IMR-90 (cell line): ENCODE data around the gene HDAC9. TPM values are rescaled to one million over a fixed set of nuclear protein-coding genes. Genes with fewer than 3 reads are reported as not detected.

ENCODE experiments used
- ATAC-seq: fragments of 200-7000 bp; cut with Tn5 transposase; 2 replicates; pipeline ENCODE4 v1.9.1; 2020; ENCODE audit warnings: low read depth, mild to moderate bottlenecking, moderate library complexity
- BruUV-seq: library from RNA; stranded (reverse); fragments of 400-500 nt; replicated peaks from 2 replicates; lab custom pipeline; 2021; lab: Mats Ljungman, UMichigan
- CTCF ChIA-PET: fragments of 300-600 bp; formaldehyde crosslinking; extraction: SDS; loops from one replicate; lab custom pipeline; 2021; ENCODE audit warnings: antibody characterized with exemption; lab: Yijun Ruan, JAX
- POLR2A ChIA-PET: fragments of 300-600 bp; sonication (Branson Sonifier 250); formaldehyde crosslinking; loops from one replicate; lab custom pipeline; 2022; ENCODE audit warnings: antibody characterized with exemption; ENCODE audit not compliant: unreplicated experiment; lab: Charles Lee
- DNase-seq: peaks from one replicate; pipeline ENCODE4 v3.0.0; 2013
- H2AFZ ChIP-seq: replicated peaks from 2 replicates; pipeline ENCODE3; 2013; ENCODE audit warnings: low read length, mild to moderate bottlenecking; ENCODE audit not compliant: poor library complexity
- H2AK5ac ChIP-seq: 2 replicates; pipeline ENCODE4 v1.6.1; 2013; ENCODE audit warnings: low read depth, low read length, inconsistent platforms
- H2AK9ac ChIP-seq: replicated peaks from 2 replicates; pipeline ENCODE3; 2013; ENCODE audit warnings: mild to moderate bottlenecking, low read depth, low read length, moderate library complexity; ENCODE audit not compliant: poor library complexity
- H2BK120ac ChIP-seq: 2 replicates; pipeline ENCODE4 v1.6.1; 2013; ENCODE audit warnings: low read depth, low read length, inconsistent platforms
- H2BK15ac ChIP-seq: 3 replicates; pipeline ENCODE4 v1.6.1; 2013; ENCODE audit warnings: low read depth, low read length, inconsistent platforms
- H2BK20ac ChIP-seq: 2 replicates; pipeline ENCODE4 v1.6.1; 2013; ENCODE audit warnings: low read depth, mild to moderate bottlenecking, inconsistent platforms, low read length, moderate library complexity
- H2BK5ac ChIP-seq: 2 replicates; pipeline ENCODE4 v1.6.1; 2013; ENCODE audit warnings: mild to moderate bottlenecking, low read depth, low read length, inconsistent platforms; ENCODE audit not compliant: poor library complexity, severe bottlenecking
- H3K14ac ChIP-seq: replicated peaks from 2 replicates; pipeline ENCODE4 v1.6.1; 2013; ENCODE audit warnings: low read depth, low read length, inconsistent platforms
- H3K18ac ChIP-seq: 2 replicates; pipeline ENCODE4 v1.6.1; 2013; ENCODE audit warnings: low read depth, low read length, control low read depth
- H3K23ac ChIP-seq: 2 replicates; pipeline ENCODE4 v1.6.1; 2013; ENCODE audit warnings: low read depth, low read length, inconsistent platforms
- H3K27ac ChIP-seq: 2 replicates; pipeline ENCODE4 v1.5.1; 2013; ENCODE audit warnings: mild to moderate bottlenecking, control low read depth, low read length; ENCODE audit not compliant: insufficient read depth
- H3K27me3 ChIP-seq: 2 replicates; pipeline ENCODE4 v1.6.1; 2013; ENCODE audit warnings: low read length; ENCODE audit not compliant: control insufficient read depth, insufficient read depth
- H3K36me3 ChIP-seq: 2 replicates; pipeline ENCODE4 v1.6.1; 2013; ENCODE audit warnings: low read length, mixed read lengths; ENCODE audit not compliant: control insufficient read depth, insufficient read depth
- H3K4ac ChIP-seq: 2 replicates; pipeline ENCODE4 v1.6.1; 2013; ENCODE audit warnings: low read depth, low read length, inconsistent platforms
- H3K4me1 ChIP-seq: 2 replicates; pipeline ENCODE4 v1.6.1; 2013; ENCODE audit warnings: low read length, mixed read lengths; ENCODE audit not compliant: control insufficient read depth, insufficient read depth
- H3K4me2 ChIP-seq: 2 replicates; pipeline ENCODE4 v1.6.1; 2013; ENCODE audit warnings: low read depth, mild to moderate bottlenecking, control low read depth, low read length, moderate library complexity
- H3K4me3 ChIP-seq: 2 replicates; pipeline ENCODE4 v1.5.1; 2013; ENCODE audit warnings: low read depth, mild to moderate bottlenecking, control low read depth, low read length, moderate library complexity; ENCODE audit not compliant: insufficient read depth
- H3K56ac ChIP-seq: 2 replicates; pipeline ENCODE4 v1.6.1; 2013; ENCODE audit warnings: low read length, inconsistent platforms; ENCODE audit not compliant: insufficient read depth; ENCODE audit errors: extremely low read depth
- H3K79me1 ChIP-seq, 2 experiments: 2 replicates each; pipeline ENCODE4 v1.6.1; 2013; ENCODE audit warnings: low read length in 2 of 2, inconsistent platforms in 1 of 2, low read depth in 1 of 2
- H3K9ac ChIP-seq: 2 replicates; pipeline ENCODE4 v1.6.1; 2013; ENCODE audit warnings: low read depth, low read length, control low read depth
- H3K9me1 ChIP-seq: 2 replicates; pipeline ENCODE4 v1.6.1; 2013; ENCODE audit warnings: low read length, inconsistent platforms; ENCODE audit not compliant: insufficient read depth
- H3K9me3 ChIP-seq: 2 replicates; pipeline ENCODE4 v1.6.1; 2013; ENCODE audit warnings: low read length; ENCODE audit not compliant: control insufficient read depth, insufficient read depth
- H4K20me1 ChIP-seq: 2 replicates; pipeline ENCODE4 v1.6.1; 2013; ENCODE audit warnings: low read length, inconsistent platforms; ENCODE audit not compliant: insufficient read depth
- H4K5ac ChIP-seq: 2 replicates; pipeline ENCODE4 v1.6.1; 2013; ENCODE audit warnings: mild to moderate bottlenecking, low read depth, low read length, control low read depth
- H4K8ac ChIP-seq, 2 experiments: 2 replicates each; pipeline ENCODE4 v1.6.1; 2013; ENCODE audit warnings: low read depth in 2 of 2, low read length in 2 of 2, control low read depth in 1 of 2, inconsistent platforms in 1 of 2
- H4K91ac ChIP-seq: 2 replicates; pipeline ENCODE4 v1.6.1; 2013; ENCODE audit warnings: low read depth, low read length, inconsistent platforms; ENCODE audit not compliant: insufficient read depth
- BHLHE40 ChIP-seq: fragments of 150-350 bp; IDR thresholded peaks from 2 replicates; pipeline ENCODE4 v1.6.1; 2016; ENCODE audit warnings: mild to moderate bottlenecking, low read depth, low read length
- CEBPB ChIP-seq: IDR thresholded peaks from 2 replicates; pipeline ENCODE4 v1.6.1; 2012; ENCODE audit warnings: low read depth, low read length, improper control_type of control experiment
- CHD1 ChIP-seq: IDR thresholded peaks from 2 replicates; pipeline ENCODE4 v1.6.1; 2012; ENCODE audit warnings: low read depth, low read length, improper control_type of control experiment
- ELK1 ChIP-seq: fragments of 150-350 bp; IDR thresholded peaks from 2 replicates; pipeline ENCODE4 v1.6.1; 2016; ENCODE audit warnings: low read depth, mild to moderate bottlenecking, low read length, moderate library complexity, borderline replicate concordance
- FOS ChIP-seq: fragments of 150-350 bp; IDR thresholded peaks from 2 replicates; pipeline ENCODE4 v1.6.1; 2016; ENCODE audit warnings: low read depth, low read length
- MAFK ChIP-seq: IDR thresholded peaks from 2 replicates; pipeline ENCODE4 v1.6.1; 2012; ENCODE audit warnings: low read depth, low read length, improper control_type of control experiment
- MAZ ChIP-seq: IDR thresholded peaks from 2 replicates; pipeline ENCODE4 v1.6.1; 2012; ENCODE audit warnings: low read depth, mild to moderate bottlenecking, low read length, improper control_type of control experiment, moderate library complexity, borderline replicate concordance
- MXI1 ChIP-seq: IDR thresholded peaks from 2 replicates; pipeline ENCODE4 v1.6.1; 2012; ENCODE audit warnings: low read depth, mild to moderate bottlenecking, low read length, moderate library complexity, borderline replicate concordance
- NFE2L2 ChIP-seq: fragments of 150-350 bp; IDR thresholded peaks from 2 replicates; pipeline ENCODE4 v1.6.1; 2016; ENCODE audit warnings: low read depth, mild to moderate bottlenecking, low read length
- POLR2A ChIP-seq: IDR thresholded peaks from 2 replicates; pipeline ENCODE4 v1.6.1; 2012; ENCODE audit warnings: mild to moderate bottlenecking, low read depth, low read length
- RAD21 ChIP-seq: IDR thresholded peaks from 2 replicates; pipeline ENCODE4 v1.6.1; 2012; ENCODE audit warnings: low read length, improper control_type of control experiment
- RCOR1 ChIP-seq: IDR thresholded peaks from 2 replicates; pipeline ENCODE4 v1.6.1; 2012; ENCODE audit warnings: mild to moderate bottlenecking, low read length, improper control_type of control experiment; ENCODE audit not compliant: insufficient replicate concordance
- RFX5 ChIP-seq: IDR thresholded peaks from 2 replicates; pipeline ENCODE4 v1.8.0; 2012; ENCODE audit warnings: low read depth, mild to moderate bottlenecking, low read length, moderate library complexity
- SMC3 ChIP-seq: fragments of 150-350 bp; IDR thresholded peaks from 2 replicates; pipeline ENCODE4 v1.6.1; 2016; ENCODE audit warnings: low read depth, mild to moderate bottlenecking, antibody characterized with exemption, low read length, moderate library complexity
- USF2 ChIP-seq: fragments of 150-350 bp; IDR thresholded peaks from 2 replicates; pipeline ENCODE4 v1.6.1; 2017; ENCODE audit warnings: mild to moderate bottlenecking, antibody characterized with exemption, low read length, low read depth
- WGBS, 2 experiments: methylation state at CpG; one replicate each; pipeline versions ENCODE4 v1.1.5 to v1.1.7; 2013; ENCODE audit warnings: missing lambda C conversion rate in 2 of 2; ENCODE audit not compliant: insufficient read length in 1 of 2; ENCODE audit errors: extremely low coverage in 2 of 2; 5-methylcytosine and 5-hydroxymethylcytosine counted together
- dilution Hi-C: fragments of 300-500 bp; cut with HindIII; formaldehyde crosslinking; loops from one replicate; pipeline ENCODE4 v1.14.3; 2018; ENCODE audit warnings: low sequenced_read_pairs; ENCODE audit not compliant: unreplicated experiment
- in situ Hi-C: fragments of 300-500 bp; cut with MboI; formaldehyde crosslinking; loops from 3 replicates; pipeline ENCODE4 v1.14.3; 2019; ENCODE audit warnings: low sequenced_read_pairs, inconsistent platforms, mixed read lengths
- intact Hi-C: fragments of 100-400 bp; cut with micrococcal nuclease; formaldehyde crosslinking; loops from 2 replicates; pipeline ENCODE4 v1.10.0; 2022
- polyA plus RNA-seq, 3 experiments: library from polyadenylated mRNA; depleted of rRNA; stranded (reverse); fragments of >200 nt; gene quantifications; 2 replicates each; pipeline ENCODE4 v1.2.3, GENCODE V29; 2012; ENCODE audit warnings: low replicate concordance in 1 of 3
- total RNA-seq: library from RNA; depleted of rRNA; stranded (reverse); fragments of >200 nt; gene quantifications from 2 replicates; pipeline ENCODE4 v1.2.3, GENCODE V29; 2012
- TF ChIP-seq, protein P1 (sequence below): conservative IDR thresholded peaks from 2 replicates; pipeline ENCODE4 v1.5.1; 2012; ENCODE audit warnings: mild to moderate bottlenecking, low read depth, low read length, improper control_type of control experiment

The HDAC9 gene
- total and polyA plus RNA-seq, 2 of the 4 experiments (the other 2 are of a cell fraction): 4.3 to 24.7 TPM

DNA sequence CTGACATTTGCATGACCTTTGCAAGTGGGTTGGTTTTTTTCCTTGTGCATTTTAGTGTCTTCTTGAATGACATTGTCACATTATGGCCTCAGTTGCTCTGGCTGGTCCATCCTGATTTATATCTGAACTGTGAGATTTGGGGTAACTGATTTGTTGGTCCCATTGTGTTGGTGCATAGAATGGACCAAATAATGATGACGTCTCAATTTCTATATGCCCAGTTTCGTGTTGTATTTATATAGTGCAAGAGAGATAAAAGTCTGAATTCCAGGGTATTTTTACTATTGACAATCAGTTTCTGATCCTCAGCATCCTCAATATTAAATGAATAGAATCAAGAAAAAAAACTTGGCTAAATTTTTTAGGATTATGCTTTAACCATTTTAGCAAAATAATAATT, 281.8 kb downstream of the HDAC9 start:
- Histone ChIP-seq H3K18ac (no peak overlapping the region), H2BK5ac (no peak overlapping the region), H3K27me3 (no peaks in the 10 kb centered on the region), H4K5ac (no peak overlapping the region), H3K4me1 (no peaks in the 10 kb centered on the region; the same call in 1 of the 2 replicates), H2BK120ac (no peak overlapping the region), H3K27ac (no peak overlapping the region), H4K8ac (no peak overlapping the region), H2AK5ac (no peak overlapping the region), H2BK15ac (no peak overlapping the region), H3K4ac (no peak overlapping the region), H2BK20ac (no peak overlapping the region), H2AK9ac (no peak overlapping the region), H3K9ac (no peak overlapping the region), H3K9me1 (no peaks in the 10 kb centered on the region), H3K36me3 (no peaks in the 10 kb centered on the region), H4K91ac (no peak overlapping the region), H4K20me1 (no peaks in the 10 kb centered on the region), H3K4me2 (no peak overlapping the region), H3K14ac (no peak overlapping the region), H3K9me3 (no peaks in the 10 kb centered on the region), H2AFZ (no peak overlapping the region), H3K23ac (no peak overlapping the region), H3K4me3 (no peak overlapping the region), H3K79me1 (no peaks in the 10 kb centered on the region), H3K56ac (no peak overlapping the region)
- CTCF ChIA-PET: no interaction called here
- intact Hi-C loops: no loop called here
- in situ Hi-C loops: no loop called here
- no peak for DNase-seq
- dilution Hi-C loops: no loop called here
- WGBS, 2 experiments: no CpG with 5 or more reads among the region's 2 CpGs
- no TSS peak for BruUV-seq
- ATAC-seq: no peak
- no peak for TF ChIP-seq SMC3
- TF ChIP-seq MAZ: no peak
- TF ChIP-seq RCOR1: no peak
- TF ChIP-seq, protein P1, sequence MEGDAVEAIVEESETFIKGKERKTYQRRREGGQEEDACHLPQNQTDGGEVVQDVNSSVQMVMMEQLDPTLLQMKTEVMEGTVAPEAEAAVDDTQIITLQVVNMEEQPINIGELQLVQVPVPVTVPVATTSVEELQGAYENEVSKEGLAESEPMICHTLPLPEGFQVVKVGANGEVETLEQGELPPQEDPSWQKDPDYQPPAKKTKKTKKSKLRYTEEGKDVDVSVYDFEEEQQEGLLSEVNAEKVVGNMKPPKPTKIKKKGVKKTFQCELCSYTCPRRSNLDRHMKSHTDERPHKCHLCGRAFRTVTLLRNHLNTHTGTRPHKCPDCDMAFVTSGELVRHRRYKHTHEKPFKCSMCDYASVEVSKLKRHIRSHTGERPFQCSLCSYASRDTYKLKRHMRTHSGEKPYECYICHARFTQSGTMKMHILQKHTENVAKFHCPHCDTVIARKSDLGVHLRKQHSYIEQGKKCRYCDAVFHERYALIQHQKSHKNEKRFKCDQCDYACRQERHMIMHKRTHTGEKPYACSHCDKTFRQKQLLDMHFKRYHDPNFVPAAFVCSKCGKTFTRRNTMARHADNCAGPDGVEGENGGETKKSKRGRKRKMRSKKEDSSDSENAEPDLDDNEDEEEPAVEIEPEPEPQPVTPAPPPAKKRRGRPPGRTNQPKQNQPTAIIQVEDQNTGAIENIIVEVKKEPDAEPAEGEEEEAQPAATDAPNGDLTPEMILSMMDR: no peak
- TF ChIP-seq CHD1: no peak
- no peak for TF ChIP-seq POLR2A
- TF ChIP-seq MAFK: no peak
- TF ChIP-seq MXI1: no peak
- no peak for TF ChIP-seq ELK1
- no peak for TF ChIP-seq BHLHE40
- no peak for TF ChIP-seq FOS
- TF ChIP-seq USF2: no peak
- TF ChIP-seq RAD21: no peak
- no peak for TF ChIP-seq RFX5
- TF ChIP-seq CEBPB: no peak
- no peak for TF ChIP-seq NFE2L2
- POLR2A ChIA-PET: no interaction called here
